Activated T-cell treated with anti-CD3 and anti-CD28 coated beads, Interleukin-2, amount 50 U/mL, for 24 hours (primary cell): ENCODE results near the gene CARMIL1.

ENCODE experiments used
- DNase-seq: peaks from one replicate; pipeline ENCODE4 v3.0.0-alpha.2; 2020
- H3K27ac Mint-ChIP-seq: 2 replicates; pipeline ENCODE4 v1.8.0; 2020; ENCODE audit warnings: mild to moderate bottlenecking, mixed read lengths
- H3K27me3 Mint-ChIP-seq: 2 replicates; pipeline ENCODE4 v1.8.0; 2020; ENCODE audit warnings: mixed read lengths
- H3K36me3 Mint-ChIP-seq: 2 replicates; pipeline ENCODE4 v1.8.0; 2020; ENCODE audit warnings: low read depth, mixed read lengths
- H3K4me1 Mint-ChIP-seq: 2 replicates; pipeline ENCODE4 v1.8.0; 2020; ENCODE audit warnings: low read depth, mixed read lengths
- H3K4me3 Mint-ChIP-seq: 2 replicates; pipeline ENCODE4 v1.8.0; 2020; ENCODE audit warnings: mild to moderate bottlenecking, moderate library complexity, mixed read lengths
- H3K9me3 Mint-ChIP-seq: 2 replicates; pipeline ENCODE4 v1.8.0; 2020; ENCODE audit warnings: mixed read lengths

CARMIL1 gene

DNA sequence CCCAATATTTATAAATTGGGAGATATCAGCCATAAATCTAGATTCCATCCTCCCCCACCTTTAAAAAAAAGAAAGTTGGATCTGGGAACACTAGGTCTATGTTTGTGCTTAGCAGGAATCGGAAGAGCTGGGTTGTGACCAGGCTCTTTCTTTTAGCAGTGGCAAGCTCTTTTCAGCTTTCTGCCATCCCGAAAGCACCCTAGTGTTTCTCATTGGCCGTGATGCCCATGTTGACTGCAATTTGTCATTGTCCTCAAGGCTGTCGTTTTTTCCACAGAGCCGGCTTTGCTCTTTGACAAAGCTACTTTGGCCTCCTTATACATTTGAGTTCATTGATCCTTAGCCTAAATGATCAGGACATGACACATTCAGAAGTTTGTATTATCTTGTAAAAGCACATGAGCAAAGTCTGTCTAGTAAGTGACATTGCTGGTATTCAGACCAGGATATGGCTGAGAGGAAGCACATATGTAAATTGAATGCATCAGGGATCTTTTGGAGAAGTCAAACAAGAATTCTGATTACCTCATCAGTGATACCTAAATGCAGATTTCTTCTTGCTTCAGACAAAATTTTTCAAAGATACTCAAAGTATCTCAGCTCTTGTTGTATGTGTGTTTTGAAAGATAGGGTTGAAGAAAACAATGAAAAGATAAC, 50.1 kb downstream of the CARMIL1 start:
- Mint-ChIP-seq H3K9me3 (no peaks in the 10 kb centered on the region), H3K4me3 (no peak overlapping the region), H3K27me3 (no peaks in the 10 kb centered on the region), H3K4me1 (peaks cover 11% of the 10 kb centered on the region), H3K36me3 (no peaks in the 10 kb centered on the region), H3K27ac (no peak overlapping the region)
- DNase-seq = no peak

DNA sequence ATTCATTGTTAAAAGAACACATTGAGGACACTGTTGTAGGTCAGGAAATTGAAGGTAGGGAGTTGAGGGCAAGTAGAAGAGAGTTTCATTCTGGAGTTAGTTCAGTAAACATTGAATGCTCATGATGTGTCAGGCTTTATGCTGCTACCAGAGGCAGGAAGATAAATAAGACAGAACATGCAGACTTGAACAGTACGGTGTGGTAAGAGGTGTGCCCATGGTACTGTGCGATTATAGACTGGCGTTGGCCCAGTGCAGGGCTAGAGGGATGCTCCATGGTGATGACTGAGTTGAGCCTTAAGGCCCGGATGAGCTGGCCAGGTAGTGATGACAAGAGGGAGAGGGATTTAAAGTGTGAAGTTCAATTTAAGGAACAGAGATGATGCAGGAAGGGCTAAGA, 50.8 kb downstream of the CARMIL1 start:
- H3K9me3 Mint-ChIP-seq = no peaks in the 10 kb centered on the region
- no peak for DNase-seq
- H3K4me1 Mint-ChIP-seq = peaks cover 14% of the 10 kb centered on the region
- no peak overlapping the region for H3K4me3 Mint-ChIP-seq
- H3K36me3 Mint-ChIP-seq = no peaks in the 10 kb centered on the region
- no peak overlapping the region for H3K27ac Mint-ChIP-seq
- H3K27me3 Mint-ChIP-seq = no peaks in the 10 kb centered on the region

DNA sequence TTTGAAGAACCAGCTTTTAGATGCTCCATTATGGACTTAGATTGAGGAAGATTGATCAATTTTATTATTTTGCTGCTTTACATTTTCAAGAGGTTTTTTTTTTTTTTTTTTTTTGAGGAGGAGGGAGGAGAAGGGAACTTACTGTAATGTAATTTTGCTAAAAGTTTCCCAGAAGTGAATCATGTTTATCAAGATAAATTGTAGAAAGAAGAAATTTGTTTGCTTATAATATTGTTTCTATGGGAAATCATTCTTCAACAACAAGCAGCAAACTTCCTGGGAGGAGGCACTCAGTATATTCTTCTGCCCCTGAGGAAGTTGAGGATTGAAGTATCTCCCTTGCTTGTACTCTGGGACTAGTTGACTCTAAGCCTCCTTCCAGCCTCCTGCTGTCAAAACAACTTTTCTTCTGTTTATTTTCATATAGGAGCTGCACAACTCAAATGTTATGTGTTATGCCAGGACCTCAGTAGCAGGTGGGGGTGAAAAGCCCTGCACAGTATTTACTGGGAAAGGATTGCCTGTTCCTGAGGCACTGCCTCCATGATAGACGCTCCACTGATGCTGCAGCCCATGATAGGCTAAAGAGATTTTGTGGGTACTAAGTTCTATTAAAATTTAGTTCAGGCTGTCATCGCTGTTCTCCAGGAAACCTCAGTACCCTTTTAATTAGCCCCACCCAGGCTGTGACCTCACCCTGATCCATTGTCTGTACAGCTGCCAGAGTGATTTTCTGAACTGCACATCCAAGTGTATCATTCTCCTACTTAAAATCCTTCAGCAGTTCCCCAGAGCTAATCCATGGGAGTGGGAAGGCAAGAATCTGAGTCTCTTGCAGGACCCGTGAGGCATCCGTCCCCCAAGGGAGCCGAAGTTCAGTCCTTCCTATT, 51.9 kb downstream of the CARMIL1 start:
- Mint-ChIP-seq H3K36me3 (no peaks in the 10 kb centered on the region), H3K9me3 (no peaks in the 10 kb centered on the region), H3K27ac (no peak overlapping the region), H3K4me1 (peaks cover 15% of the 10 kb centered on the region), H3K4me3 (no peak overlapping the region), H3K27me3 (no peaks in the 10 kb centered on the region)
- no peak for DNase-seq

DNA sequence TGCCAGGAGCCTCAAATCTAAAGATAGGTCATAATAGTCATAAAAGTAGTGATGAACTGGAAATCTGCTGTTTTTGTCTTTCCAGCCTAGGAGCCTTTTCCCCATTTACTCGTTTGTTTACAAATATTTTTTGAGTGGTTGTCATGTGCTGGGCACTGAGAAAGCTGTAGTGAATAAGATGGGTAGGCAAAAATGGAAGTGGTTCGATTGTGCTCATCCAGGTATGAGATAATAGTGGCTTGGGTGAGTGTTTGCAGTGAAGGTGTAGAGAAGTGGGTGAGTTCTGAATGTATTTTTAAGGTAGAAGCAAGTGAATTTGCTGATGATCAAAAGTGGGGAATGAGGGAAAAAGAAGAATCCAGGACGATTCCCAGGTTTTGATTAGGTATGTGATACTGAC, 53.0 kb downstream of the CARMIL1 start:
- H3K27me3 Mint-ChIP-seq = no peaks in the 10 kb centered on the region
- H3K4me3 Mint-ChIP-seq = no peak overlapping the region
- H3K36me3 Mint-ChIP-seq = no peaks in the 10 kb centered on the region
- H3K27ac Mint-ChIP-seq = no peak overlapping the region
- H3K9me3 Mint-ChIP-seq = no peaks in the 10 kb centered on the region
- DNase-seq = no peak
- H3K4me1 Mint-ChIP-seq = peaks cover 16% of the 10 kb centered on the region

DNA sequence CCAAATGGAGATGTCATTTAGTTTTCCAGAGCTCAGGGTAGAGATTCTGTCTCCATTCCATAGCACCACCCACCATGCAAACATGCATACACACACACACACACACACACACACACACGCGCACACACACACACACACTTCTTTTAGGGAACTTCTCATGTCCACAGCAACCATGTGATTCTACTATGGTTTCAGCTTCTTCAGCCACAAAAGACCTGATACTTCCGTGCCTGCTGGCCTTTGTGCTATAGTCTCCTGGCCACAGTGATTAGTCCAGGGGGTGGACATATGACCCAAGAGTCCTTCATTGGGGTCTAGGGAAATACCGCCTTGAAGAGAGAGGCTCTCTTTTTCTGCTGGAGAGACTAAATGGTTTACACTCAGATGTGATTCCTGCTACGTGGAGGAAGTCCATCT, 53.5 kb downstream of the CARMIL1 start:
- H3K4me1 Mint-ChIP-seq = peaks cover 16% of the 10 kb centered on the region
- H3K36me3 Mint-ChIP-seq = no peaks in the 10 kb centered on the region
- H3K27ac Mint-ChIP-seq = no peak overlapping the region
- H3K27me3 Mint-ChIP-seq = no peaks in the 10 kb centered on the region
- DNase-seq = no peak
- no peaks in the 10 kb centered on the region for H3K9me3 Mint-ChIP-seq
- H3K4me3 Mint-ChIP-seq = no peak overlapping the region

DNA sequence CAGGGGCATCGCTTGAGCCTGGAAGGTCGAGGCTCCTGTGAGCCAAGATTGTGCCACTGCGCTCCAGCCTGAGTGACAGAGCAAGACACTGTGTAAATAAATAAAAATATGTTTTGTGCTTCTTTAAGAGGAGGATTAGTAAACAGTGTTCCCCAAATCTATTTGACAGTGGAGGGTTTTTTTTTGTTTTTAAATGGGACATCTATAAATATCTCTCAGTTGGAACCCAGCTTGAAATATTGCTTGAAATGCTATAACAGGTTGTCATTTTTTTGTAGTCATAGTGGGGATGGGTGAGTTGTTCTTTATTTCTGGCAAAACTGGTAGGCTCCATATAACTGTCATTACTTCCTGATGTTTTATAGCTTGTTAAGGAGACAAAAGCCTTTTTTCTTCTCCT, 54.3 kb downstream of the CARMIL1 start:
- DNase-seq = no peak
- no peaks in the 10 kb centered on the region for H3K36me3 Mint-ChIP-seq
- peaks cover 16% of the 10 kb centered on the region for H3K4me1 Mint-ChIP-seq
- H3K4me3 Mint-ChIP-seq = no peak overlapping the region
- no peak overlapping the region for H3K27ac Mint-ChIP-seq
- no peaks in the 10 kb centered on the region for H3K27me3 Mint-ChIP-seq
- H3K9me3 Mint-ChIP-seq = no peaks in the 10 kb centered on the region

DNA sequence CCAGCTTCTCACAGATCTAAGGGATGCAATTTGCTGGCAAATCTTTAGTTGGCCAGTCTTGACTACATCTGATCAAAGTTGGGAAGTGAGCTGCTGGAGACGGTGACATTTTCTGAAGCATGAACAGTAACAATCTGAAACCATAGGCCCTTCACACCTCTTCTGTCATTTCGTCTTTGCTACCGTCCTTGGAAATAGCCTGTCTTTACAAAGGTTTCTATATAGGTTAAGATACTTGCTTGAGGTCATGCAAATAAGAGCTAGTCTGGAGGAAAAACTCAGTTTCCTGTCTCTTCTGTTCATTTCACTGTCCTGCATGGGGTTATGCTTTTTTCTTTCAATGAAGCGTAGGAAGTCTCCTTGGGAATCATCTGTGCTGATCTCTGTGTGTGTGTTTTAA, 55.6 kb downstream of the CARMIL1 start:
- no peak overlapping the region for H3K4me3 Mint-ChIP-seq
- H3K36me3 Mint-ChIP-seq = no peaks in the 10 kb centered on the region
- H3K4me1 Mint-ChIP-seq = peaks cover 16% of the 10 kb centered on the region
- no peak for DNase-seq
- H3K27ac Mint-ChIP-seq = no peak overlapping the region
- H3K9me3 Mint-ChIP-seq = no peaks in the 10 kb centered on the region
- no peaks in the 10 kb centered on the region for H3K27me3 Mint-ChIP-seq

DNA sequence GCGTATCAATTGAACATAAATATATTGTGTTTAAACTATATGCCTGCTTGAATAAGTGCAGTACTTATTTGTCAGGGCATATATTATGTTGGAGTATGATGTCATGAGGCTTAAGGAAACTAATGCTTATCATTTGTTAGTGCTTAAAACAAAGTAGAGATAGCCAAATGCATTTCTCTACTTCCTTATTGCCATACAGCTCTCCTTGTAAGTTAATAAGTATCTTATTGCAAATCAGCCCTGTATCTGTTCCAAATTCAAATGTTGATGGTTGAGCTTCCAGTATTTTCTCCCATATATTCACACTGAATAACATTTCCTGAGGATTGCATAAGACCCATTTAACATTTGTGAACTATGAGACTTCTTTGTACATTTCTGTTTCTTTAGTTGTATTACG, 57.8 kb downstream of the CARMIL1 start:
- H3K9me3 Mint-ChIP-seq = no peaks in the 10 kb centered on the region
- no peak overlapping the region for H3K4me3 Mint-ChIP-seq
- H3K27me3 Mint-ChIP-seq = no peaks in the 10 kb centered on the region
- no peaks in the 10 kb centered on the region for H3K36me3 Mint-ChIP-seq
- DNase-seq = no peak
- peaks cover 13% of the 10 kb centered on the region for H3K4me1 Mint-ChIP-seq
- H3K27ac Mint-ChIP-seq = no peak overlapping the region

DNA sequence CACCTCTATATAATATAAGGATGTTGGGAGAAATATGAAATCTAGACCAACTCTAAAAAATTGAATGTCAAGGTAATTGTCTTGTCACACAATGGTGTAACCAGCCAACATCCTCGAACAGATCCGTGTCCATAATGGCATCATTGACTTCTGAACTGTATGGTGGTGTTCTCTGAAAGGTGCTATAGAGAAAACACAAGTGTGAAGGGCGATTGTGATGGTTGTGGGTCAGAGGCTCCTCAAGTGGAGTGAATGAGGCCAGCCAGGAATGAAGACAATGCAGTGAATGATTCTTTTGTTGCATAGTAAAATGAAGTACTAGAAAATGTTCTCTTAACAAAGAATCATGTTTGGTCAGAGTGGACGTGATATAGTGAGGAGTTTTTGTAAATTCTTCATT, 58.3 kb downstream of the CARMIL1 start:
- no peak overlapping the region for H3K4me3 Mint-ChIP-seq
- H3K36me3 Mint-ChIP-seq = no peaks in the 10 kb centered on the region
- H3K4me1 Mint-ChIP-seq = peaks cover 12% of the 10 kb centered on the region
- no peak for DNase-seq
- no peak overlapping the region for H3K27ac Mint-ChIP-seq
- H3K27me3 Mint-ChIP-seq = no peaks in the 10 kb centered on the region
- H3K9me3 Mint-ChIP-seq = no peaks in the 10 kb centered on the region

DNA sequence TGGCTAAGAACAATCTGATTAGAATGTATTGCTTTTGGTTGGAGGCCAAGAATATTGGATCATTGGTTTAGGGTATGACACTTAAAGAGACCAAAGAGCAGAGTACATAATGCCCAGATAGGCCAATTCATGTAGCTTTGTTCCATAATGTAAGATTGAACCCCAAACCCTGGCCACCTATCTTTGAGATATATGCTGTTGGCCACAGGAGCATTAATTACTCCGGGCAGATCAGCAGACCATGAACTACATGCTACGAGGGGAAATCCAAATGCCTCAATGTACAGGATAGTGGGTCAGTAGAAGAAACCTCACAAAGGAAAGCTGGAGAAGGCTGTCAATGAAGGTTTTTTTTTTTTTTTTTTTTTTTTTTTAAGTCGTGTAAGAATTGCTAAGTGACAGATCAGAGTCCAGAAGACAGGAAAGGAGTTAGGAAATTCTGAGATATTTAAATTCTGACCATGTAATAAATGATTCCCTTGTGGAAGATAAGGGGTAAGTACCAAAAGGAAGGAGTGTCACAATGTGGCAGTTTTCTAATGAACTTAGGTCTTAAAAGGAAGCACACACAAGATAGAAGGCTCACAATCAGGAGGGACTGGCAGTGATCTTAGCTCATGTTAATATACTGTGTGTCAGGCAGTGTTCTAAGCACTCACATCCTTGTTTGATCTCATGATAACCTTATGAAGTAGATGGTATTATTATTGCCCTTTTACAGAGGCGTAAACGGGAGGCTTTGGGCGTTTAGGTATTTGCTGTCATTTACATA, 61.4 kb downstream of the CARMIL1 start:
- H3K36me3 Mint-ChIP-seq = no peaks in the 10 kb centered on the region
- H3K27ac Mint-ChIP-seq = no peak overlapping the region
- DNase-seq = no peak
- H3K27me3 Mint-ChIP-seq = no peaks in the 10 kb centered on the region
- H3K9me3 Mint-ChIP-seq = no peaks in the 10 kb centered on the region
- H3K4me1 Mint-ChIP-seq = peaks cover 11% of the 10 kb centered on the region
- H3K4me3 Mint-ChIP-seq = no peak overlapping the region

DNA sequence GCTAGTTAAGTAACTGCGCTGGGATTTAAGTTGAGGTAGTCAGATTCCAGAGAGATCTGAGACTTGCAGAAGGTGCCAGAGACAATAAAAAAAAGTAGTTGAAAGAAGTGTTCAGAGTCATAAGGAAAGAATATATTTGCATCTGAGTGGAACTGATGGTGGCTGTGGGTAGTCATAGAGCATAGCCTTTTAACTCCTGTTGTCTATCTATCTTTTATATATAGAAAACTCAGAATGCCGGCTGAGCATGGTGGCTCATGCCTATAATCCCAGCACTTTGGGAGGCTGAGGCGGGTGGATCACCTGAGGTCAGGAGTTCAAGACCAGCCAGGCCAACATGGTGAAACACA, 62.0 kb downstream of the CARMIL1 start:
- H3K27ac Mint-ChIP-seq = no peak overlapping the region
- H3K9me3 Mint-ChIP-seq = no peaks in the 10 kb centered on the region
- peaks cover 9% of the 10 kb centered on the region for H3K4me1 Mint-ChIP-seq

DNA sequence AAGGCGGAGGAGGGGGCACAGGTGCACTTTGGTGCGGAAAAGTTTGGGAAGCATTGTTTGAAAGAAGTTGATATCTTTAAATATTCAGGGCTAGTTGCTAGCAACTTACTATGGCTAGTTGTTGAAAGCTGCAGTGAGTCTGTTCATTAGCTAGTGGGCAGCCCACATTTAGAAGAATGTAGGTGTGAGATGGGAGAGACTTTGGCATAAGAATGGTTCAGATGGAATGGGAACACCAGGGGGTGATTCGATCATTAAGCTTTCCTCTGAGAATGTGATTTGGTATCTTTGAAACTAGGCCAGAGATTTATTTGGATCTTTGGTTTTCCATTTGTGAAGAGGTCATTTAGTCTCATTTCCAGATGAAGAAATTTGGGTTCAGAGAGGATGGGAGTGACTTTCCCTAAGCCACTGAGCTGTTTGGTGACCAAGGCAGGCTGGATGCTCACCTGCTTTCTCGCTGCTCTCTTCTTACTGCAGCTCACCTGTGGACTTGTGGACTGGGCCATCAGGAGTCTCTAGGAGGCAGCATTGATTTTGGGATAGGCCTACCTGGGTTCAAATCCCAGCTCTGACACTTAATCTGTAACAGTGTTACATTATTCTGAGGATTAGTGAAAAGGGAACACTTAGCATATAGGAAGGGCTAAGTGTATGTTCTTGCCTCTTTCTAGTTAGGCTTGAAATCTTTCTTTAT, 62.9 kb downstream of the CARMIL1 start:
- Mint-ChIP-seq H3K4me1 (peaks cover 9% of the 10 kb centered on the region), H3K27ac (no peak overlapping the region), H3K9me3 (no peaks in the 10 kb centered on the region), H3K4me3 (no peak overlapping the region), H3K27me3 (no peaks in the 10 kb centered on the region), H3K36me3 (no peaks in the 10 kb centered on the region)
- no peak for DNase-seq

More for the DNA sequence above, 62.0 kb downstream of the CARMIL1 start:
- DNase-seq = no peak
- Mint-ChIP-seq H3K4me3 (no peak overlapping the region), H3K36me3 (no peaks in the 10 kb centered on the region), H3K27me3 (no peaks in the 10 kb centered on the region)

DNA sequence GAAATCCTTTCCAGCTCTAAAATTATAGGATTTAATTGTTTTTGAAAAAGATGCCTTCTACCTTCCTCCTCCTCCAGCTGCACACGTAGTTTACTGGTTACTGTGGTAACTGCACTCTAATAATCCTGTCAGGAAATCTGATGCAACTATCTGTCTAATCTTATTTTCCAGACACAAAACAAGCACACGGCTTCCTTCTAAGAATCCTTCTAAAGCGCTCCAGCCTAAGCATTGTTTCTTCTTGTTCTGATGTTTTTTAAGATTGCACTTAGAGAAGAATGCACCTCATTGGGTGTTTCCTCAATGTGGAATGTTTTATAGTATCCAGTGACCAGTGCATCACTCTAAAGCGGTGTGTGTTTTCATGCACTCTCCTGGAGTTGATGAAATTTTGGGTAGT, 63.6 kb downstream of the CARMIL1 start:
- Mint-ChIP-seq H3K9me3 (no peaks in the 10 kb centered on the region), H3K36me3 (no peaks in the 10 kb centered on the region), H3K27ac (no peak overlapping the region), H3K27me3 (no peaks in the 10 kb centered on the region), H3K4me3 (no peak overlapping the region), H3K4me1 (peaks cover 11% of the 10 kb centered on the region)
- no peak for DNase-seq

DNA sequence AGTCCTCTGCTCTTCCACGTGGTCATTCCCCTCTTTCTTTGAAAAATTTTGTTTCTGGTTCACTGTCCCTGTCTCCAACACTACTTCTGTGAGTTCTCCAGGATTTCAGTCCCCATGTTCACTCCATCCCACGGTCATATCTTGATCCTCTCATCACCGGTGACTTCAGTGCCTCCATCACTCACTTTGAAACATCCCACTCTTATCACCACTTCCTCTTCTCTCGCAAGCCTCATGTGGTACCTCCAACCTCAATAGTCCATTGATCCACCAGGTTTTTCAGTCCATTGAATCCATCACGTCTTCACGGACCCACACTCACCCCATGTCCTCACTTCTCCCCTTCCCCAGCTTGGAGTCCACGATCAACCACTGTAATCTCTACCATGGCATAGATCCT, 64.8 kb downstream of the CARMIL1 start:
- Mint-ChIP-seq H3K4me1 (peaks cover 12% of the 10 kb centered on the region), H3K36me3 (no peaks in the 10 kb centered on the region), H3K4me3 (no peak overlapping the region), H3K27me3 (no peaks in the 10 kb centered on the region), H3K9me3 (no peaks in the 10 kb centered on the region), H3K27ac (no peak overlapping the region)
- no peak for DNase-seq
